Measurements from ENCODE around the gene TNFRSF9. TPM values are rescaled to one million over a fixed set of nuclear protein-coding genes. Genes with fewer than 3 reads are reported as not detected.

The TNFRSF9 gene
- polyA plus RNA-seq, 1 of the 3 experiments (the other 2 are of a cell fraction) = 2.9 TPM

DNA sequence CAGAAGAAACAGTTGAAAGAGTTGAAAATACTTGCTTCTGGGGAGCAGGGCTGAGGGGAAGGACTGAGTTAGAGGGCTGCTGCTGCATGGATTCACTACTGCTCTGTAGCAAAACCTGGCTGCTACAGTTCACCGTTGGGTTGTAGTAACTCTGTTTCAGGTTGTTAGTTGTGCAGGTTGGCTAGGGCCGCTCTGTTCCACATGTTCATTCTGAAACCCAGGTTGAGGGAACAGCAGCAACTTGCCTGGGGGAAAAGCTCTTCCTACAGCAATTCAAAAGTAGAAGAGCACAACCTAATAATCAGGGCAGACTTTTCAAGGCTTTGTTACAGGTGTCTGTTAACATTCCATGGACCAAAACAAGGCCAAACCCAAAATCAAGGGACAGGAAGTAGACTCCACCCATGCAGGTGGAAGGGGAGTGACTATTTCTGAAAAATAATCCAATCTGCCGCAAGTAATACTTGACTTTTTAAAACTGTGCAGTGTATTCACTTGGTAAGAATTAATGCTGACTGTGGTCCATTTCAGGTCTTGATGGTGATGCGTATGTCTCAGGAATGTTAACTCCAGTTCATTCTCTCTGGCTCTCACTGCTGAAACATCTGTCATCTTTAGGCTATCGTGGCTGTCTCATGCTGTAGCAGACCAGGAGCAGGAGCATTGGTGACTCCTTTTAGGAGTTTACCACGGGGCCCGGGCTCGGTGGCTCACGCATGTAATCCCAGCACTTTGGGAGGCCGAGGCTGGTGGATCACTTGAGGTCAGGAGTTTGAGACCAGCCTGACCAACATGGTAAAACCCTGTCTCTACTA lies 15.8 kb upstream of the TNFRSF9 start:
- H3K79me2 ChIP-seq (ENCODE audit: insufficient read depth) = no peaks in the 10 kb centered on the region
- no peak overlapping the region for H3K27ac ChIP-seq (ENCODE audit: low read depth in 2 of 2, low read length in 1 of 2)
- no peaks in the 10 kb centered on the region for H3K9me3 ChIP-seq
- H3K4me1 ChIP-seq (ENCODE audit: control insufficient read depth in 1 of 2, insufficient read depth in 2 of 2, low read depth in 1 of 2, low read length in 1 of 2) = peaks cover 0 to 8% of the 10 kb centered on the region in 2 experiments; a peak in 2 of 4 replicates
- H2AFZ ChIP-seq (ENCODE audit: low read depth) = no peak overlapping the region
- POLR2A ChIA-PET = no interaction called here
- H3K9ac ChIP-seq = no peak overlapping the region
- peaks cover 13% of the 10 kb centered on the region for H3F3A ChIP-seq (replicated peaks; ENCODE audit: insufficient read depth)
- no peaks in the 10 kb centered on the region for H4K20me1 ChIP-seq (ENCODE audit: insufficient read depth)
- H3K9me2 ChIP-seq = no peaks in the 10 kb centered on the region
- H3K27me3 ChIP-seq (ENCODE audit: insufficient read depth) = no peaks in the 10 kb centered on the region
- no peak for DNase-seq
- WGBS (ENCODE audit: low lambda C conversion rate) = 70% methylated on average over 4 of the region's 10 CpGs
- H3K4me2 ChIP-seq = no peak overlapping the region
- no peak overlapping the region for H3K4me3 ChIP-seq (ENCODE audit: low read depth in 2 of 2, low read length in 1 of 2)
- no peaks in the 10 kb centered on the region for H3K36me3 ChIP-seq (replicated peaks in 1 of 2; ENCODE audit: control insufficient read depth in 1 of 2, insufficient read depth in 2 of 2, low read length in 1 of 2)
- CTCF ChIA-PET = interaction anchor here (1.4 kb wide), 1 partner anchor 19 kb away, joined by 5 read pairs; no protein-coding TSS in a partner anchor
- TF ChIP-seq SMC3 (IDR thresholded peaks at IDR 0.05; ENCODE audit: low read depth, low read length) (no peak), MEF2A (IDR thresholded peaks at IDR 0.05; ENCODE audit: borderline replicate concordance, low read depth) (no peak), POLR2AphosphoS5 (IDR thresholded peaks at IDR 0.05; ENCODE audit: low read depth, low read length) (no peak), GATA2 (CRISPR knock-in tag; IDR thresholded peaks at IDR 0.05) (no peak), REST (IDR thresholded peaks at IDR 0.05; ENCODE audit: low read depth, low read length) (no peak), RXRA (IDR thresholded peaks at IDR 0.05; ENCODE audit: borderline replicate concordance, low read depth) (no peak), PBX3 (IDR thresholded peaks at IDR 0.05) (no peak), NRF1 (IDR thresholded peaks at IDR 0.05; ENCODE audit: low read depth, low read length) (no peak), EZH2phosphoT487 (IDR thresholded peaks at IDR 0.05; ENCODE audit: borderline replicate concordance, low read depth) (no peak), TAF1 (IDR thresholded peaks at IDR 0.05; ENCODE audit: borderline replicate concordance, low read depth, low read length) (no peak), FOSL2 (IDR thresholded peaks at IDR 0.05; ENCODE audit: borderline replicate concordance, low read depth) (no peak), GABPA (IDR thresholded peaks at IDR 0.05; ENCODE audit: low read depth) (no peak), SIN3A (IDR thresholded peaks at IDR 0.05; ENCODE audit: borderline replicate concordance, low read depth, low read length) (no peak), RAD21 (IDR thresholded peaks at IDR 0.05; ENCODE audit: low read length) (no peak), YY1 (IDR thresholded peaks at IDR 0.05; ENCODE audit: low read depth) (no peak), CTCF (IDR thresholded peaks at IDR 0.05) (no peak), ELF1 (IDR thresholded peaks at IDR 0.05) (no peak), FOXJ3 (CRISPR knock-in tag; IDR thresholded peaks at IDR 0.05) (no peak)
- TF ChIP-seq, protein P1, sequence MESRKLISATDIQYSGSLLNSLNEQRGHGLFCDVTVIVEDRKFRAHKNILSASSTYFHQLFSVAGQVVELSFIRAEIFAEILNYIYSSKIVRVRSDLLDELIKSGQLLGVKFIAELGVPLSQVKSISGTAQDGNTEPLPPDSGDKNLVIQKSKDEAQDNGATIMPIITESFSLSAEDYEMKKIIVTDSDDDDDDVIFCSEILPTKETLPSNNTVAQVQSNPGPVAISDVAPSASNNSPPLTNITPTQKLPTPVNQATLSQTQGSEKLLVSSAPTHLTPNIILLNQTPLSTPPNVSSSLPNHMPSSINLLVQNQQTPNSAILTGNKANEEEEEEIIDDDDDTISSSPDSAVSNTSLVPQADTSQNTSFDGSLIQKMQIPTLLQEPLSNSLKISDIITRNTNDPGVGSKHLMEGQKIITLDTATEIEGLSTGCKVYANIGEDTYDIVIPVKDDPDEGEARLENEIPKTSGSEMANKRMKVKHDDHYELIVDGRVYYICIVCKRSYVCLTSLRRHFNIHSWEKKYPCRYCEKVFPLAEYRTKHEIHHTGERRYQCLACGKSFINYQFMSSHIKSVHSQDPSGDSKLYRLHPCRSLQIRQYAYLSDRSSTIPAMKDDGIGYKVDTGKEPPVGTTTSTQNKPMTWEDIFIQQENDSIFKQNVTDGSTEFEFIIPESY (IDR thresholded peaks at IDR 0.05; ENCODE audit: borderline replicate concordance, low read depth) = no peak
- TF ChIP-seq, protein P2, sequence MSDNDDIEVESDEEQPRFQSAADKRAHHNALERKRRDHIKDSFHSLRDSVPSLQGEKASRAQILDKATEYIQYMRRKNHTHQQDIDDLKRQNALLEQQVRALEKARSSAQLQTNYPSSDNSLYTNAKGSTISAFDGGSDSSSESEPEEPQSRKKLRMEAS (IDR thresholded peaks at IDR 0.05; ENCODE audit: low read depth) = no peak
